ENCODE data around the gene PLIN3. TPM values are rescaled to one million over a fixed set of nuclear protein-coding genes. Genes with fewer than 3 reads are reported as not detected.
A peak's percentile ranks its signal among the peaks of the same experiment; 100 is the strongest.

Gene PLIN3
- total and polyA plus RNA-seq, 2 of the 8 experiments (the other 6 are each of a cell fraction or from before 2014, with no cell fraction given) = 60.7 to 61.5 TPM

DNA sequence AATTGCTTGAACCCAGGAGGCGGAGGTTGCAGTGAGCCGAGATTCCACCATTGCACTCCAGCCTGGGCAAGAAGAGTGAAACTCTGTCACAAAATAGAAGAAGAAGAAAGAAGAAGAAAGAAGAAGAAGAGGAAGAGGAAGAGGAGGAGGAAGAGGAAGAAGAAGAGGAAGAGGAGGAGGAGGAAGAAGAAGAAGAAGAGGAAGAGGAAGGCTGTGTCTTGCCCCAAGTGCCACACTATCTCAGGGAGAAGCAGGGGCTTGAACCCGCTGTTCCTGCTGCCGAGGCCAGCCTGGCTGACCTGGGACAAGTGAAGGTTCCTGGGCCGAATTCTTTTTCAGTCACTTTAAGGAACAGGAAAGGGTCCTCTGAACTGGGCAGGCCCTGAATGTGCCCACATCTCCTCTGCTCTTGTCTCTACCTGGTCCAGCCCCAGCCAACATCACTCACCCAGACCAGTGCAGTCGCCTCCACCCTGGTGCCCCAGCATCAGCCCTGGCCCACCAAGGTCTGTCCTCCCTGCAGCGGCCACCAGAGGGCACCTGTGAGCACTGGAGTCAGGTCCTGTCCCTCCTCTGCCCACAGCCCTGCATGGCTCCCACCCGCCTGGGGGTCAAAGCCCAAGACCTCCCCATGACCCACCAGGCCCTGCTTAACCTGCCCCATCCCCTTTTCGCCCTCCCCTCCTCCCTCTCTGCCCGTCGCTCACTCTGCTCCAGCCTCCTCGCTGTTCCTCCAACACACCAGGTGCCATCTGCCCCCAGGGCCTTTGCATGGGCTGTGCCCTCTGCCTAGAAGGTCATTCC is 55.9 kb downstream of the PLIN3 start:
- Histone ChIP-seq H2BK20ac (ENCODE audit: low read length) (no peak overlapping the region), H4K91ac (replicated peaks; ENCODE audit: insufficient read length, low read length) (no peak overlapping the region), H3K27ac (ENCODE audit: low read depth, low read length) (no peak overlapping the region), H3K23ac (ENCODE audit: insufficient read length) (no peak overlapping the region), H3K9ac (replicated peaks in 1 of 4; ENCODE audit: extremely low read depth in 1 of 4, low read depth in 3 of 4, low read length in 3 of 4) (no peak overlapping the region), H3K18ac (ENCODE audit: extremely low read depth, low read length) (no peak overlapping the region), H3K79me1 (ENCODE audit: low read depth, low read length) (no peaks in the 10 kb centered on the region), H3K79me2 (ENCODE audit: control insufficient read depth in 1 of 2, insufficient read depth in 2 of 2, low read length in 2 of 2) (no peaks in the 10 kb centered on the region), H3K36me3 (ENCODE audit: control insufficient read depth in 2 of 4, insufficient read depth in 4 of 4, low read length in 3 of 4) (no peaks in the 10 kb centered on the region), H2AK5ac (ENCODE audit: low read depth, low read length) (no peak overlapping the region), H3K9me3 (ENCODE audit: insufficient read depth in 2 of 2, low read depth in 1 of 2, low read length in 1 of 2) (peaks cover 2 to 4% of the 10 kb centered on the region in 2 experiments; a peak in 2 of 4 replicates), H3K4me1 (replicated peaks in 1 of 4; ENCODE audit: control insufficient read depth in 3 of 4, insufficient read depth in 4 of 4, low read length in 3 of 4) (no peaks in the 10 kb centered on the region; a peak in 1 of 7 replicates), H3K27me3 (replicated peaks in 1 of 4; ENCODE audit: control insufficient read depth in 3 of 4, extremely low read depth in 1 of 4, insufficient read depth in 3 of 4, low read length in 3 of 4) (peaks cover 0 to 8% (median 6%) of the 10 kb centered on the region in 4 experiments; a peak in 6 of 7 replicates), H3K14ac (ENCODE audit: insufficient read length) (no peak overlapping the region), H2BK15ac (ENCODE audit: low read length) (no peak overlapping the region), H3K4me2 (ENCODE audit: insufficient read depth in 1 of 2, low read depth in 2 of 2, low read length in 2 of 2) (no peak overlapping the region), H3K56ac (replicated peaks; ENCODE audit: insufficient read length, low read depth, low read length) (no peak overlapping the region), H4K8ac (ENCODE audit: extremely low read depth, insufficient read depth, low read length) (peak overlapping the region; percentile 0; the same call in 1 of the 2 replicates), H3K23me2 (ENCODE audit: low read depth, low read length) (no peaks in the 10 kb centered on the region), H2BK12ac (ENCODE audit: low read depth, low read length) (no peak overlapping the region), H3K4me3 (ENCODE audit: extremely low read depth in 1 of 4, insufficient read depth in 2 of 4, low read depth in 3 of 4, low read length in 4 of 4) (no peak overlapping the region), H2BK5ac (ENCODE audit: low read depth, low read length) (no peak overlapping the region), H2BK120ac (replicated peaks; ENCODE audit: low read depth, low read length) (no peak overlapping the region), H4K20me1 (replicated peaks in 1 of 2; ENCODE audit: control insufficient read depth in 1 of 2, insufficient read depth in 2 of 2, low read length in 2 of 2) (no peaks in the 10 kb centered on the region), H4K5ac (ENCODE audit: insufficient read length, low read depth, low read length) (no peak overlapping the region), H2AFZ (ENCODE audit: low read length) (no peak overlapping the region), H3K4ac (replicated peaks; ENCODE audit: insufficient read length, low read depth, low read length) (no peak overlapping the region)
- peak in 1 of 2 experiments; percentile 99 for DNase-seq (ENCODE audit: low read depth in 1 of 2, low spot score in 2 of 2)
- ChIA-PET POLR2A (ENCODE audit: partially characterized antibody) (interaction anchor here (0.6 kb wide), 1 partner anchor 10 kb away, joined by 3 read pairs; no protein-coding TSS in a partner anchor), CTCF (ENCODE audit: partially characterized antibody) (interaction anchor here (0.9 to 7.3 kb wide), 13 partner anchors 10 to 327 kb away, joined by 3 to 100 read pairs (median 13); partner anchors contain the start of genes FEM1A and PLIN3)
- FAIRE-seq = no peak
- WGBS, 2 experiments (ENCODE audit: extremely low coverage in 1 of 2, insufficient coverage in 1 of 2, insufficient read length in 1 of 2, insufficient replicate concordance in 2 of 2, low coverage in 1 of 2, low lambda C conversion rate in 2 of 2, missing lambda C conversion rate in 1 of 2) = 68% methylated on average over 10 of the region's 12 CpGs; no CpG with 5 or more reads in 1 of the 2 experiments
- TF ChIP-seq HDAC2 (IDR thresholded peaks at IDR 0.05; ENCODE audit: borderline replicate concordance in 1 of 2, low read depth in 2 of 2, low read length in 2 of 2) (peak in 1 of 2 experiments; percentile 94; a peak in 2 of 4 replicates), SRF (IDR thresholded peaks at IDR 0.05; ENCODE audit: low read depth, low read length) (no peak), RBBP5 (IDR thresholded peaks at IDR 0.05; ENCODE audit: borderline replicate concordance, low read depth, low read length) (no peak), JUN (IDR thresholded peaks at IDR 0.05; ENCODE audit: low read depth, low read length) (no peak), CREB1 (IDR thresholded peaks at IDR 0.05) (no peak), ATF2 (IDR thresholded peaks at IDR 0.05; ENCODE audit: low read length) (no peak), POU5F1 (IDR thresholded peaks at IDR 0.05; ENCODE audit: low read depth, low read length) (no peak), SP1 (IDR thresholded peaks at IDR 0.05; ENCODE audit: low read depth, low read length) (no peak), EGR1 (IDR thresholded peaks at IDR 0.05; ENCODE audit: borderline replicate concordance, low read depth, low read length) (no peak)
- TF ChIP-seq, protein P1, sequence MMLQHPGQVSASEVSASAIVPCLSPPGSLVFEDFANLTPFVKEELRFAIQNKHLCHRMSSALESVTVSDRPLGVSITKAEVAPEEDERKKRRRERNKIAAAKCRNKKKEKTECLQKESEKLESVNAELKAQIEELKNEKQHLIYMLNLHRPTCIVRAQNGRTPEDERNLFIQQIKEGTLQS (IDR thresholded peaks at IDR 0.05; ENCODE audit: insufficient read depth, low read depth, low read length) = no peak
